ENCODE measurements around the gene EAF2.

GRCh38 chr3:121786485-121786884, 48.5 kb upstream of the EAF2 start:
- TF ChIP-seq CTCF (IDR thresholded peaks at IDR 0.05) (no peak), EP300 (IDR thresholded peaks at IDR 0.05) (no peak), POLR2A (IDR thresholded peaks at IDR 0.05) (no peak)
